ENCODE measurements around the gene NLE1.
A peak's percentile ranks its signal among the peaks of the same experiment; 100 is the strongest.
"Not testable (repeated sequence)": the region's sequence is repeated elsewhere in the genome, so short reads cannot be mapped to it uniquely, and the experiment has no call there.

Gene NLE1

GRCh38 chr17:35162755-35163154 is 20.7 kb upstream of the NLE1 start:
- no peak for DNase-seq (ENCODE audit: low spot score)

DNA sequence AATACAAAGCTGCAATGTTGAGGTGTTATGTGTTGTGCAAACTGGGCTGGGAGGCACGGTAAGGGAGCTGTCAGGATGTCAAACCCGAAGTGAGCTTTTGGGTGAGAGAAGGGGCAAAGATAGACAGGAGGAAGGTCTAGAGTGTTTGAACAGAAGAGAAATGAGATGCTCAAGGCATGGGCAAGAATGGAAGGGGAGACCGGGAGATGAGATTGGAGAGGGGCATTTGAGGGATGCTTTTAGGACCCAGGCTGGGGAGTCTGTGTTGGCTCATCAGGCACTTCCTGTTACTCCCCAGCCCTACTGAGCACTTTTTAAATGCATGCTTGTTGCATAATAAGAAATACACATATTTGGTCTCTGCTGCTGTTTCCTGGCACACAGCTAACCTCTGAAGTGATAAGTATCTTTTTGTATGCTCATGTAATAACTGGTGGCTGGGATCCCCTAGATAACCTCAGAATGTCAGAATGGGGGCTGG is 19.2 kb upstream of the NLE1 start:
- DNase-seq (ENCODE audit: low spot score), result peak; percentile 57

- peak; percentile 57 for DNase-seq (ENCODE audit: low spot score)
Measured at GRCh38 chr17:35160354-35161201, 18.5 kb upstream of the NLE1 start.

DNA sequence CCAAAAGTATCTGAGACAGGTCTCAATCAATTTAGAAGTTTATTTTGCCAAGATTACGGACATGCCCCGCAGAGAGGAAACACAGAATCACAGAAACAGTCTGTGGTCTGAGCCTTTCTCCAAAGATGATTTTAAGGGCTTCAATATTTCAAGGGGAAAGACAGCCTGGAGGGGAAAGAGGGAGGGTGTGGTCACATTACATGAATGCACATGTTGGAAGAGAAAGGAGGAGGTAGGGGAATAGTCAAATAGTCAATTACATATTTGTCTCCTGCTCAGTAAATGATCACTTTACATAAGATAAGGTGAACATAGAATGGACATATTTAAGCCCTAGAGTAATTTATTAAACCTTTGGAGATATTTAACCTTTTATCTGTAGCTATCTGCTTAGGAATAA is 17.8 kb upstream of the NLE1 start:
- DNase-seq (ENCODE audit: low spot score), result no peak

GRCh38 chr17:35155246-35155645 is 13.1 kb upstream of the NLE1 start:
- DNase-seq (ENCODE audit: low spot score), result no peak

DNA sequence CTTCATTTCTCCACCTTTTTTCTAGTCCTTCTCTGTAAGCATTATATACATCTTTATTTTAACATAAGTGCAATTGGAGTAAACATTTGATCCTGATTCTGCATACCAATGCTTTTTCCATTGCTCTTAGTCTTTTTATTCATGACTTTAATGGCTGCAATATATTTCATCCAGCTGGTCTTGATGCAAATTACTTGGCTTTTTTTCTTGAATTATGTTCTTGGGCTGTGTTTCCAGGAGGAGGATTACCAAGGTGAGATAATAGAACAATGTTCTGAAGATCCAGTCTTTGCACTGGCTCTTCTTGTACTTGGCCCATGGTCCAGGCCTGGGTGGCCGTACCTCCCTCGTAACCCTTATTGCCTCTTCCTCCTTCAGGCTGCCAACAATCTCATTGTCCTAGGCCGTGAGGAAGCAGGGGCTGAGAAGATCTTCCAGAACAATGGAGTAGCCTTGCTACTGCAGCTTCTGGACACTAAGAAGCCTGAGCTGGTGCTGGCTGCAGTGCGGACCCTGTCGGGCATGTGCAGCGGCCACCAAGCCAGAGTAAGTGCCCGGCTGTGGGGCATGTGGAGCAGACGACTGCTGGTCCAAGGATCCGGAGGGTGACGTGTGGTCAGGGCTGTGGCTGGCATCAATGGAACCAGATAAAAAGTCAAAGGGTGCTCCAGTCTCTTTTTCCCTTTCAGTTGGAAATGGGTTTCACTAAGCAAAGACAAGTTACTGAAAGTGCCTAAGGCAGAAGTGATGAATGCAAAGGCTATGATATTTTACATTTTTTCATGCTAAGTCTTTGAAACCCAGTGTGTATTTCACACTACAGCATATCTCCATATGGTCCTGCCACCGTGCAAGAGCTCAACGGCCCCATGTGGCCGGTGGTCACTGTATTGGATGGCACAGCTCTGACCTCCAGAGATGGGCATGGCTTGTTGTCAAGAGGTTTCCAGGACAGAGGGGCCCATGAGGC is 12.4 kb upstream of the NLE1 start:
- DNase-seq (ENCODE audit: low spot score), result no peak

GRCh38 chr17:35152421-35153140 is 10.5 kb upstream of the NLE1 start:
- no peak for DNase-seq (ENCODE audit: low spot score)

DNA sequence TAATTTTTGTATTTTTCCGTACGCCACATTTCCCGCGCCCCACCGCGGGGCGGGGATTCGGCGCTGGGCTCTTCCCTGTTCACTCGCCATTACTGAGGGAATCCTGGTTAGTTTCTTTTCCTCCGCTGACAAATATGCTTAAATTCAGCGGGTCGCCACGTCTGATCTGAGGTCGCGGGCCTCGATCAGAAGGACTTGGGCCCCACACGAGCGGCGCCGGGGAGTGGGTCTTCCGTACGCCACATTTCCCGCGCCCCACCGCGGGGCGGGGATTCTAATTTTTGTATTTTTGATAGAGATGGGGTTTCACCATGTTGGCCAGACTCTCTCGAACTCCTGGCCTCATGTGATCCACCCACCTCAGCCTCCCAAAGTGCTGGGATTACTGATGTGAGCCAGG is 9.0 kb upstream of the NLE1 start:
- not testable (repeated sequence) for DNase-seq (ENCODE audit: low spot score)

DNA sequence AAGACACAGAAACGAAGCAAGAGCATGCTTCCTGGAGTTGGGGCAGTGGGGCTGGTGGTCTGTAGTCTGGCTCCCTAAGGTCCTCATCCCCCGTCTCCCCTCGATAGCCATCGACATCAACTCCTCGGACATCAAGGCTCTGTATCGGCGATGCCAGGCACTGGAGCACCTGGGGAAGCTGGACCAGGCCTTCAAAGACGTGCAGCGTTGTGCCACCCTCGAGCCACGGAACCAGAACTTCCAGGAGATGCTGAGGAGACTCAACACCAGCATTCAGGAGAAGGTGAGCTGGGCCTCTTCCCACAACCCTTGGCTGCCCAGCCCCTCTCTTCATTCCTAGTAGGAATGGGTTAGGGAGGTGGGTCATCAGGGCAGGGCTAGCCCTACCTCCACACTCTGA is 7.8 kb upstream of the NLE1 start:
- DNase-seq (ENCODE audit: low spot score), result no peak

- no peak for DNase-seq (ENCODE audit: low spot score)
Measured at GRCh38 chr17:35148144-35148543, 6.0 kb upstream of the NLE1 start.

DNA sequence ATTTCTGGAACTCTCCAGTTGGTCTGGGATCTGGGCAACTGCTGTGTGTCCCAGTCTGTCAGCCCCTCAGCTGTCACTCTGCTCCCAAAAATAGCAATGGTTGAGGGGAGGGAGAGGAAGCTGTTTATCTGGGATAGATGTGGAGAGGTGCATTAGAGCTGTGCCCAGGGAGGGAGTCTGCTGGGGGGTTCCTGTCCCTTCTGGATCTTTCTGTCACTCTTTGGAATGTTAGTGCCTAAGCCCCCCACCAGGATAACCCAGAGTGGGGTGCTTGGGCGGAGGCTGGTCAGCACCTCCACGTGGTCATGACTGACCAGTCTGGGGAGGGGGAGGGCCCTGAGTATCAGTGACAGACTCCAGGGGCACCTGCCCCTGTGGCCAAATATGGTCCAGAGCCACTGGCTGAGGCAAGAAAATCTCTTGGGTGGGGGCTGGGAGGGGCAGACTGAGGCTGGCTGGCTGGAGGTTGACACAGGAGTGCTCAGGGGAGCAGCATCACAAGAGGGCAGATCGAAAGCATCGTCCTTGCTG is 5.3 kb upstream of the NLE1 start, which contains the start of gene UNC45B:
Gene UNC45B (plus strand): TSS at position 443 of the 531 bp plus-strand sequence. CDS start 447 bp downstream, outside the sequence.
- DNase-seq (ENCODE audit: low spot score), result no peak

- no peak for DNase-seq (ENCODE audit: low spot score)
Measured at GRCh38 chr17:35146214-35146833, 4.2 kb upstream of the NLE1 start.

DNA sequence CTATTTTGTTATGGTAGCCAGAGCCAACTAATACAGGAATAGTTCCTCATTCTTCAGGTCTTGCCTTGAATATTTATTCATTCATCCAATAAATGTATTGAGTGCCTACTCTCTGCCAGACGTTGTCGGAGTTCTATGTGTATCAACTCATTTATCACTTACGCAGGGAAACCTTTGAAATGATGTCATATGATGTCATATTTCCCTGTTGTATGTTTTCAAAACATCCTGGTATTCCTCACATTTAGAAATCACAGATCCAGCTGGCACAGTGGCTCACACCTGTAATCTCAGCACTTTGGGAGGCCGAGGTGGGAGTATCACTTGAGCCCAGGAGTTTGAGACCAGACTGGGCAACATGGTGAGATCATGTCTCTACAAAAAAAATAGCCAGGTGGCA is 2.7 kb upstream of the NLE1 start:
- no peak for DNase-seq (ENCODE audit: low spot score)

- DNase-seq (ENCODE audit: low spot score), result no peak
Measured at GRCh38 chr17:35142467-35142796, 329 bp upstream of the NLE1 start.

- no peak for DNase-seq (ENCODE audit: low spot score)
Measured at GRCh38 chr17:35138218-35138617, 3.9 kb downstream of the NLE1 start.

DNA sequence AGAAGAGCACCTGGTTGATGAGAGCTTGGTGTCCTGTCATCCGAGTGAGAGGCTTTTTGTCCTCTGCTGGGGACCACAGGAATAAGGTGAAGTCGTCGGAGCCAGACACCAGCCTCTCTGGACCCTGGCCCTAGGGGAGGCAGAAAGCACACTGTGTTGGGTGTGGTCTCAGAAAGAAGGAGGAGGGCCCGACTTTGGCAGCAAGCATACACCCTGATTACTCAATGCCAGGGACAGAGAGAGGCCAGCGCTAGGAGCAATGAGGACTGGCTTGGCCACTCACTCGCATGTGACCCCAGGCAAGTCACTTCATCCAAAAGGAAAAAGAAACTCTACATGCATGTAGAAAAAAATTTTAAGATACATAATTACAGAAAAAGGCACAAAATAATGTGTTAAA is 6.8 kb downstream of the NLE1 start:
- DNase-seq (ENCODE audit: low spot score), result no peak

GRCh38 chr17:35132816-35133550 is 9.1 kb downstream of the NLE1 start:
- no peak for DNase-seq (ENCODE audit: low spot score)

DNA sequence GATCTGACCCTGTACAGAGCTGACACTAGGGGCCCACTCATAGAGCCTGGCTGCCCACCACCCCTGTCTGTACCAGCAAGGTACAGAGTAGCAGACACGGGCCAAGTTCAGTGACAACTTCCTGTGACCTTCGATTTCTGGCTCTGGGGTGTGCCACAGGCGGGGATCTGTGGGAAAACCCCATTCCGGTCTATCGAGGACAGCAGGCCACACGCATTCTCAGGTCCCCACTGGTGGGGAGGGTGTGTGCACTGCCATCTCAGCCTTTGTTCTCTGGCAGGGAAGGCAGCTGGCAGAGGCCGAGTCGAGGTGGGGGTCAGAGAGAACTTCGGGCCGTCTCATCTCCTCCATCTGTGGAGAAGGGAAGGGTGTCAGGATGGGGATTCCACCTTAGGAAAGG is 10.0 kb downstream of the NLE1 start:
- no peak for DNase-seq (ENCODE audit: low spot score)

DNA sequence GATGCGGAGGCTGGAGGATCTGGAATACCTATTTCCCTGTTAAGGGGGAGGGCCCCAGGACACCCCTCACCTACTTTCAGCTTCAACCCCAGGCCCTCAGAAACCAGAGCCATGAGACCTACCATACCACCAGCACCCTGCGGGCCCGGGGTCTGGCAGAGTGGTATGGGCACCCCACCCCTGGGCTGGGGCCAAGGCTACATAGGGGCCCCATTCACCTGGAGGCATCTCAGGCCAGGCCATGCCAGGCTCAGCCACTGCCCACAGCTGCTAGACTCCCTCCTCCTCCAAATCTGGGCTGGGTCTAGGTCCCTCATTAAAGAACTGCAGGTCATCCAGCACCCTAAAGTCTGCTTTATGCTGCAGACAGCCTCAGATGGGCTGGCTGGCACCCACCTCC is 11.7 kb downstream of the NLE1 start:
- no peak for DNase-seq (ENCODE audit: low spot score)

DNA sequence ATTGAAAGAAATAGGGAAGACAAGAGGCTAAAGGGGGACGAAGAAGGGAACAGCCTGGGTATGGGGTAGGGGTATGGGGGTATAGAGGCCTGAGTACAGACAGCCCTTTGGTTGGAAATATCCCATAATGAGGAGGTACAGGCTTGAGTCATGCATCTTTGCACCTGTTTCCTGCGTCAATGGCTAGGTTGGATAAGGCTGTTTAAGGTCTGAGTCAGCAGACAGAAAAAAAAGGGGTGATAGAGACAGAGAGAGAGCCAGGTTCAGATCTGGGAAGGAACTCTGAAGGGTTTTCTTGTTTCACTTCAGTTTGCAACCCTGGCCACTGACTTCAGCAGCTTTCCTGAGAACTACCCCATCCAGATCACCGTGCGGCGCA is 12.1 kb downstream of the NLE1 start:
- DNase-seq (ENCODE audit: low spot score), result no peak
